SK-N-SH treated with all-trans-retinoic acid at 6 μM for 48 hours (cell line): Measurements from ENCODE around the gene ZFP36.

Experiments
- ATAC-seq: fragments of 200-7000 bp; cut with Tn5 transposase; 3 replicates; pipeline ENCODE4 v1.9.1; 2020; ENCODE audit warnings: mild to moderate bottlenecking, moderate library complexity
- ARNTL ChIP-seq: fragments of 450-650 bp; formaldehyde crosslinking; IDR thresholded peaks from 2 replicates; pipeline ENCODE4 v1.5.0; 2020; ENCODE audit warnings: low read depth, mild to moderate bottlenecking, moderate library complexity, borderline replicate concordance
- BACH2 ChIP-seq: fragments of 250-450 bp; sonication (Bioruptor Pico); IDR thresholded peaks from 2 replicates; pipeline ENCODE4 v1.9.0; 2021; ENCODE audit warnings: mild to moderate bottlenecking, borderline replicate concordance
- CREB5 ChIP-seq: fragments of 250-450 bp; sonication (Bioruptor Pico); IDR thresholded peaks from 2 replicates; pipeline ENCODE4 v1.5.1; 2020; ENCODE audit warnings: low read depth, mild to moderate bottlenecking, moderate library complexity
- CSDC2 ChIP-seq: fragments of 250-450 bp; sonication (Bioruptor Pico); IDR thresholded peaks from 2 replicates; pipeline ENCODE4 v1.5.0; 2020; ENCODE audit warnings: mild to moderate bottlenecking, moderate library complexity
- CSRNP3 ChIP-seq: fragments of 250-450 bp; sonication (Bioruptor Pico); IDR thresholded peaks from 2 replicates; pipeline ENCODE4 v1.5.1; 2021; ENCODE audit warnings: mild to moderate bottlenecking, moderate library complexity
- ESRRG ChIP-seq: fragments of 250-450 bp; sonication (Bioruptor Pico); IDR thresholded peaks from 2 replicates; pipeline ENCODE4 v1.6.1; 2021; ENCODE audit warnings: mild to moderate bottlenecking
- RARB ChIP-seq: fragments of 250-450 bp; sonication (Bioruptor Pico); IDR thresholded peaks from 2 replicates; pipeline ENCODE4 v1.8.0; 2021; ENCODE audit warnings: mild to moderate bottlenecking, moderate library complexity
- SNAI2 ChIP-seq: fragments of 250-450 bp; sonication (Bioruptor Pico); IDR thresholded peaks from 2 replicates; pipeline ENCODE4 v1.5.0; 2020; ENCODE audit warnings: mild to moderate bottlenecking, moderate library complexity
- TCF4 ChIP-seq: fragments of 250-450 bp; sonication (Bioruptor Pico); IDR thresholded peaks from 2 replicates; pipeline ENCODE4 v1.8.0; 2021; ENCODE audit warnings: mild to moderate bottlenecking, moderate library complexity, borderline replicate concordance
- TOX ChIP-seq: fragments of 250-450 bp; sonication (Bioruptor Pico); IDR thresholded peaks from 2 replicates; pipeline ENCODE4 v1.8.0; 2021; ENCODE audit warnings: mild to moderate bottlenecking, moderate library complexity, borderline replicate concordance
- ZC3H10 ChIP-seq: fragments of 250-450 bp; sonication (Bioruptor Pico); IDR thresholded peaks from 2 replicates; pipeline ENCODE4 v1.5.1; 2021; ENCODE audit warnings: mild to moderate bottlenecking, moderate library complexity
- ZFP3 ChIP-seq: fragments of 250-450 bp; sonication (Bioruptor Pico); IDR thresholded peaks from 2 replicates; pipeline ENCODE4 v1.5.0; 2020; ENCODE audit warnings: mild to moderate bottlenecking, moderate library complexity
- ZFP30 ChIP-seq: fragments of 450-650 bp; formaldehyde crosslinking; IDR thresholded peaks from 2 replicates; pipeline ENCODE4 v1.5.0; 2022; ENCODE audit warnings: mild to moderate bottlenecking, moderate library complexity
- ZNF70 ChIP-seq: fragments of 450-650 bp; formaldehyde crosslinking; IDR thresholded peaks from 2 replicates; pipeline ENCODE4 v1.5.0; 2020; ENCODE audit warnings: mild to moderate bottlenecking, moderate library complexity
- ZNF8 ChIP-seq: fragments of 450-650 bp; formaldehyde crosslinking; IDR thresholded peaks from 2 replicates; pipeline ENCODE4 v1.5.0; 2020; ENCODE audit warnings: mild to moderate bottlenecking, moderate library complexity
- TF ChIP-seq, protein P1 (sequence below): fragments of 250-450 bp; sonication (Bioruptor Pico); IDR thresholded peaks from 2 replicates; pipeline ENCODE4 v1.8.0; 2020; ENCODE audit warnings: mild to moderate bottlenecking, moderate library complexity, borderline replicate concordance
- TF ChIP-seq, protein P2 (sequence below): fragments of 250-450 bp; sonication (Bioruptor Pico); IDR thresholded peaks from 2 replicates; pipeline ENCODE4 v1.8.0; 2021; ENCODE audit warnings: low read depth, mild to moderate bottlenecking, moderate library complexity, borderline replicate concordance

Gene ZFP36

GRCh38 chr19:39424934-39425333, 18.3 kb downstream of the ZFP36 start:
- no peak for ATAC-seq
- TF ChIP-seq ZFP3 (CRISPR knock-in tag) (no peak), SNAI2 (no peak)

- ATAC-seq: no peak
- TF ChIP-seq, protein P1, sequence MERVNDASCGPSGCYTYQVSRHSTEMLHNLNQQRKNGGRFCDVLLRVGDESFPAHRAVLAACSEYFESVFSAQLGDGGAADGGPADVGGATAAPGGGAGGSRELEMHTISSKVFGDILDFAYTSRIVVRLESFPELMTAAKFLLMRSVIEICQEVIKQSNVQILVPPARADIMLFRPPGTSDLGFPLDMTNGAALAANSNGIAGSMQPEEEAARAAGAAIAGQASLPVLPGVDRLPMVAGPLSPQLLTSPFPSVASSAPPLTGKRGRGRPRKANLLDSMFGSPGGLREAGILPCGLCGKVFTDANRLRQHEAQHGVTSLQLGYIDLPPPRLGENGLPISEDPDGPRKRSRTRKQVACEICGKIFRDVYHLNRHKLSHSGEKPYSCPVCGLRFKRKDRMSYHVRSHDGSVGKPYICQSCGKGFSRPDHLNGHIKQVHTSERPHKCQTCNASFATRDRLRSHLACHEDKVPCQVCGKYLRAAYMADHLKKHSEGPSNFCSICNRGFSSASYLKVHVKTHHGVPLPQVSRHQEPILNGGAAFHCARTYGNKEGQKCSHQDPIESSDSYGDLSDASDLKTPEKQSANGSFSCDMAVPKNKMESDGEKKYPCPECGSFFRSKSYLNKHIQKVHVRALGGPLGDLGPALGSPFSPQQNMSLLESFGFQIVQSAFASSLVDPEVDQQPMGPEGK (CRISPR knock-in tag): no peak
- no peak for TF ChIP-seq TCF4 (CRISPR knock-in tag)
- no peak for TF ChIP-seq ZNF70
- TF ChIP-seq CSRNP3: no peak
- no peak for TF ChIP-seq SNAI2
- TF ChIP-seq ARNTL: no peak
- TF ChIP-seq ZFP30 (CRISPR knock-in tag): no peak
- TF ChIP-seq RARB (CRISPR knock-in tag): no peak
- no peak for TF ChIP-seq ZNF8 (CRISPR knock-in tag)
- no peak for TF ChIP-seq CSDC2 (CRISPR knock-in tag)
- no peak for TF ChIP-seq BACH2 (CRISPR knock-in tag)
Observed at GRCh38 chr19:39425744-39426143, 19.1 kb downstream of the ZFP36 start.

DNA sequence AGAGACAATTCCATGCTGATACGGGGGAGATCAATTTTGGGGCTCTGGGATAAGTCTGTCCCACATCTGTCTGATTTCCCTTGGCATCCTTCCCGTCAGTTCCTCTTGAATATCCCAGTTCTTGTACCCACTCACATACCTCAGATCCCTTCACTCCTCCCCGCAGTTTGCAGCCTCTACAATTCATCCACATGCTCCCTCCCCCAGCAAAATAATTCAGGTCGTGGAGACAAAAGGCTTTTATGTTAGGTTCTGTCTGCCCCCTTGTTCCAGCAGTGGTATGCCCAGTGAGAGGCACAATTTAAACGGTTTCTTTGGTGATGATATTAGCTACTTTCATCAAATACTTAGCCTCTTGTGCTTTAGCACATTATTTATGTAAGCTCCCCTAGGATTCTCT, 19.5 kb downstream of the ZFP36 start:
- no peak for ATAC-seq
- TF ChIP-seq TCF4 (CRISPR knock-in tag): no peak
- TF ChIP-seq, protein P2, sequence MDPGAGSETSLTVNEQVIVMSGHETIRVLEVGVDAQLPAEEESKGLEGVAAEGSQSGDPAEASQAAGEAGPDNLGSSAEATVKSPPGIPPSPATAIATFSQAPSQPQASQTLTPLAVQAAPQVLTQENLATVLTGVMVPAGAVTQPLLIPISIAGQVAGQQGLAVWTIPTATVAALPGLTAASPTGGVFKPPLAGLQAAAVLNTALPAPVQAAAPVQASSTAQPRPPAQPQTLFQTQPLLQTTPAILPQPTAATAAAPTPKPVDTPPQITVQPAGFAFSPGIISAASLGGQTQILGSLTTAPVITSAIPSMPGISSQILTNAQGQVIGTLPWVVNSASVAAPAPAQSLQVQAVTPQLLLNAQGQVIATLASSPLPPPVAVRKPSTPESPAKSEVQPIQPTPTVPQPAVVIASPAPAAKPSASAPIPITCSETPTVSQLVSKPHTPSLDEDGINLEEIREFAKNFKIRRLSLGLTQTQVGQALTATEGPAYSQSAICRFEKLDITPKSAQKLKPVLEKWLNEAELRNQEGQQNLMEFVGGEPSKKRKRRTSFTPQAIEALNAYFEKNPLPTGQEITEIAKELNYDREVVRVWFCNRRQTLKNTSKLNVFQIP (CRISPR knock-in tag): no peak
- no peak for TF ChIP-seq ZFP30 (CRISPR knock-in tag)
- TF ChIP-seq ARNTL: no peak
- no peak for TF ChIP-seq BACH2 (CRISPR knock-in tag)

DNA sequence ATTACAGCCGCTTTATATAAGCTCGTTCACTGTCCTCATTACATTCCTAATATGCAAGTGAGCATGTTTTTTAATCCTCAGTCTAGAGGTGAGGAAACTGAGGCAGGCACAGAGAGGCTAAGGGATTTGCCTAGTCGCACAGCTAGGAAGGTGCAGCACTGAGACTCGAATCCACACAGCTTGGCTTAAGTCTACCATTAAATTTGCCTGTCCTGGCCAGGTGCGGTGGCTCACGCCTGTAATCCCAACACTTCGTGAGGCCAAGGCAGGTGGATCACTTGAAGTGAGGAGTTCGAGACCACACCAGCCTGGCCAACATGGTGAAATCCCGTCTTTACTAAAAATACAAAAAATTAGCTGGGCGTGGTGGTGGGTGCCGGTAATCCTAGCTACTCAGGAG, 21.1 kb downstream of the ZFP36 start:
- TF ChIP-seq TOX (CRISPR knock-in tag) (no peak), ZNF70 (no peak), ZFP3 (CRISPR knock-in tag) (no peak), CREB5 (CRISPR knock-in tag) (no peak), ESRRG (no peak), TCF4 (CRISPR knock-in tag) (no peak), RARB (CRISPR knock-in tag) (no peak), ZC3H10 (CRISPR knock-in tag) (no peak), ZNF8 (CRISPR knock-in tag) (no peak)
- TF ChIP-seq, protein P1 (CRISPR knock-in tag): no peak
- no peak for ATAC-seq

GRCh38 chr19:39428283-39429112, 21.9 kb downstream of the ZFP36 start:
- TF ChIP-seq ZFP3 (CRISPR knock-in tag): peak; percentile 95
- TF ChIP-seq, protein P1 (CRISPR knock-in tag): no peak
- ATAC-seq: peak; percentile 75
